MCF 10A (cell line): ENCODE results near the gene EGFL7. TPM values are rescaled to one million over a fixed set of nuclear protein-coding genes. Genes with fewer than 3 reads are reported as not detected.

Experiments used
- BruUV-seq: library from RNA; stranded (reverse); fragments of 400-500 nt; replicated peaks from 2 replicates; lab custom pipeline; 2021; lab: Mats Ljungman, UMichigan
- CTCF ChIA-PET: fragments of 300-600 bp; sonication (Branson Sonifier 250); formaldehyde crosslinking; extraction: SDS; loops from one replicate; lab custom pipeline; 2021; ENCODE audit warnings: antibody characterized with exemption, inconsistent platforms; lab: Yijun Ruan, JAX
- POLR2A ChIA-PET: fragments of 300-600, 350-650 bp; sonication (Branson Sonifier 250); formaldehyde crosslinking; extraction: SDS; loops from one replicate; lab custom pipeline; 2020; ENCODE audit warnings: antibody characterized with exemption, inconsistent platforms; lab: Yijun Ruan, JAX
- DNase-seq: peaks from one replicate; pipeline ENCODE4 v3.0.0-alpha.2; 2018; ENCODE audit not compliant: unreplicated experiment
- H3K27ac Mint-ChIP-seq: one replicate; pipeline ENCODE4 v1.8.0; 2022; ENCODE audit warnings: mild to moderate bottlenecking, low read depth, mixed read lengths; ENCODE audit not compliant: unreplicated experiment
- H3K27me3 Mint-ChIP-seq: one replicate; pipeline ENCODE4 v1.8.0; 2022; ENCODE audit warnings: mixed read lengths; ENCODE audit not compliant: insufficient read depth, unreplicated experiment
- H3K36me3 Mint-ChIP-seq: one replicate; pipeline ENCODE4 v1.8.0; 2022; ENCODE audit warnings: mild to moderate bottlenecking, moderate library complexity, mixed read lengths; ENCODE audit not compliant: insufficient read depth, unreplicated experiment
- H3K4me1 Mint-ChIP-seq: one replicate; pipeline ENCODE4 v1.8.0; 2022; ENCODE audit warnings: mixed read lengths; ENCODE audit not compliant: insufficient read depth, unreplicated experiment
- H3K4me3 Mint-ChIP-seq: one replicate; pipeline ENCODE4 v1.8.0; 2022; ENCODE audit warnings: mild to moderate bottlenecking, moderate library complexity, mixed read lengths; ENCODE audit not compliant: unreplicated experiment
- H3K9me3 Mint-ChIP-seq: one replicate; pipeline ENCODE4 v1.8.0; 2022; ENCODE audit warnings: mixed read lengths; ENCODE audit not compliant: unreplicated experiment
- intact Hi-C: fragments of 100-400 bp; cut with micrococcal nuclease; formaldehyde crosslinking; loops from 2 replicates; pipeline ENCODE4 v1.14.1; 2022
- total RNA-seq: library from RNA; stranded (reverse); gene quantifications from 2 replicates; pipeline ENCODE4 v1.2.3, GENCODE V29; 2022
- TF ChIP-seq, protein P1 (sequence below): fragments of 200-600 bp; IDR thresholded peaks from one replicate; pipeline ENCODE4 v1.8.0; 2022; ENCODE audit warnings: antibody characterized with exemption, mild to moderate bottlenecking; ENCODE audit not compliant: unreplicated experiment

Gene EGFL7
- total RNA-seq, 1 experiment from 2014 or later = 3.9 TPM

DNA sequence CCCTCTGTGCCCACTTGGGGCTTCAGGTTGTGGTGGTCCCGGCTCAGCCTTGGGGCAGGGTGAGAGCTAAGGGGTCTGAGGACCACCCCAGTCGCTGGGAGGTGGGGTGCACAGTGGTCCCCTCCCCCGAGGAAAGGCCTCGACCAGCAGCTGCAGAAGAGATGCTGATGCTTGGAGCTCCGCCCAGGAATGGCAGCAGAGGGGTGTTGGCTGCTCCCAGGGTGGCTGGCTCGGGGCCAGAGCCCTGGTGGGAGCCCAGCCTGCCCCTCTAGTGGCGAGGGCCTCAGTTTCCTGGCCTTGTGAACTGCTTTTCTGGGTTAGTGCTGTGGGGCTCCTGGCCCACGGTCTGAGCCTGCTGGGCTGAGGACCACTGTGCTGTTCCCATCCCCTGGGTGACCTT is 50.8 kb downstream of the EGFL7 start:
- POLR2A ChIA-PET = interaction anchor here (1.0 to 1.4 kb wide), 2 partner anchors 9 to 13 kb away, joined by 3 to 4 read pairs; no protein-coding TSS in a partner anchor
- CTCF ChIA-PET = interaction anchor here (0.6 to 0.8 kb wide), 2 partner anchors 12 to 14 kb away, joined by 3 read pairs; no protein-coding TSS in a partner anchor
- H3K27ac Mint-ChIP-seq = no peak overlapping the region
- DNase-seq = no peak
- TF ChIP-seq, protein P1, sequence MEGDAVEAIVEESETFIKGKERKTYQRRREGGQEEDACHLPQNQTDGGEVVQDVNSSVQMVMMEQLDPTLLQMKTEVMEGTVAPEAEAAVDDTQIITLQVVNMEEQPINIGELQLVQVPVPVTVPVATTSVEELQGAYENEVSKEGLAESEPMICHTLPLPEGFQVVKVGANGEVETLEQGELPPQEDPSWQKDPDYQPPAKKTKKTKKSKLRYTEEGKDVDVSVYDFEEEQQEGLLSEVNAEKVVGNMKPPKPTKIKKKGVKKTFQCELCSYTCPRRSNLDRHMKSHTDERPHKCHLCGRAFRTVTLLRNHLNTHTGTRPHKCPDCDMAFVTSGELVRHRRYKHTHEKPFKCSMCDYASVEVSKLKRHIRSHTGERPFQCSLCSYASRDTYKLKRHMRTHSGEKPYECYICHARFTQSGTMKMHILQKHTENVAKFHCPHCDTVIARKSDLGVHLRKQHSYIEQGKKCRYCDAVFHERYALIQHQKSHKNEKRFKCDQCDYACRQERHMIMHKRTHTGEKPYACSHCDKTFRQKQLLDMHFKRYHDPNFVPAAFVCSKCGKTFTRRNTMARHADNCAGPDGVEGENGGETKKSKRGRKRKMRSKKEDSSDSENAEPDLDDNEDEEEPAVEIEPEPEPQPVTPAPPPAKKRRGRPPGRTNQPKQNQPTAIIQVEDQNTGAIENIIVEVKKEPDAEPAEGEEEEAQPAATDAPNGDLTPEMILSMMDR = no peak
- no peaks in the 10 kb centered on the region for H3K9me3 Mint-ChIP-seq
- intact Hi-C loops = no loop called here
- peaks cover 10% of the 10 kb centered on the region for H3K27me3 Mint-ChIP-seq
- BruUV-seq = no TSS peak
- no peaks in the 10 kb centered on the region for H3K4me1 Mint-ChIP-seq
- no peaks in the 10 kb centered on the region for H3K36me3 Mint-ChIP-seq
- H3K4me3 Mint-ChIP-seq = no peak overlapping the region

DNA sequence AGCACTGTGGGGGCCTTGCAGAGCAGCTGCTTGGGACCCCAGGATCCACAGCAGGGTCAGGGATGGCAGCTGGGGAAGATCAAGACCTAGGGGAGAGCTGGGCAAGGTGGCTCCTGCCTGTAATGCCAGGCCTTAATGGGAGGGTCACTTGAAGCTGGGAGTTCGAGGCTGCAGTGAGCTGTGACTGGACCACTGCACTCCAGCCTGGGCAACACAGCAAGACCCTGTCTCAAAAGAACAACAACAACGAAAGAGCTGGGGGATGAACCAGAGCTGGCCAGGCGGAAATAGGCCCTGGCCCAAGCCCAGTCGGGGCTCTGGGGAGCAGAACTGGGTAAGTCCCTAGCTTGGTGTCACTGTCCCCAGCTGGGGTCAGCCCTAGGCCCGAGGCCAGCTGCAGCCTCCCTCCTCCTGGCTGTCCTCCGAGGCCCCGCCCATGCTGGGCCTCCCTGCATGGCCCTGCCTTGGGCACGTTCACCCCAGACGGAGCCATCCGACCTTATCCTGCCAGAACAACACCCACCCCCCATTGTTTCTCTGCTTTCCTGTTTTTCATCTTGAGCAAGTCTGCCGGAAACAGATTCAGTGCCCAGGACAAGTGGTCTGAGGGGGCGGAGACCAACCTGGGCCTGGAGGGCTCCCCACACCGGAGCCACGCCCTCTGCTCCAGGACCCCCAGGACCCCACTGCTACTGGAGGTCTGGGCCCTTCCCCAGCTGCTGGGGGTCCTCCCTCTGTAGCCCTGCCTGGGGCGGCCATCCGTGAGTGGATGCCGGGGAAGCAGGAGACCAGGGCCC is 51.6 kb downstream of the EGFL7 start:
- ChIA-PET POLR2A (interaction anchor here (0.5 to 1.8 kb wide), 4 partner anchors 11 to 19 kb away, joined by 3 to 7 read pairs (median 4); no protein-coding TSS in a partner anchor), CTCF (interaction anchor here (0.6 kb wide), 1 partner anchor 14 kb away, joined by 3 read pairs; no protein-coding TSS in a partner anchor)

DNA sequence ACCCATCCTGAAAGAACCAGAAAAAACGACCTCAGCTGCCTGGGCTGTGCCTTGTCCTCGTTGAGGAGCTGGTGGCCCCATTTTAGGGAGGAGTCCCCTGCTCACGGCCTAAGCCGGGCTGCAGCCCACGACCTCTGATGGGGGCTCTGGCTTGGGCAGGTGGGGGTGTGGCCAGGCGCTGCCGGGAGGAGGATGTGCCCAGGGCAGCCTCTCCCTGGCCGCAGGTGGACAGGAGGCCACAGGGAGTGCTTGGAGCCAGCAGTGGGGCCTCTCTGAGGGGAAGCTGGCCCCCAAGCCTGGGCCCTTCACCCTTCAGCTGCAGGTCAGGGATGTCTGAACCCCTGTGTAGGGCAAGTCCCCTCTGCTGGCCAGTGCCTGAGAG is 52.2 kb downstream of the EGFL7 start:
- TF ChIP-seq, protein P1 = no peak
- no peaks in the 10 kb centered on the region for H3K4me1 Mint-ChIP-seq
- CTCF ChIA-PET = no interaction called here

More for the DNA sequence above, 51.6 kb downstream of the EGFL7 start:
- no peaks in the 10 kb centered on the region for H3K9me3 Mint-ChIP-seq
- H3K36me3 Mint-ChIP-seq = no peaks in the 10 kb centered on the region
- H3K4me3 Mint-ChIP-seq = no peak overlapping the region
- TF ChIP-seq, protein P1 = no peak
- intact Hi-C loops = no loop called here
- DNase-seq = no peak
- peaks cover 10% of the 10 kb centered on the region for H3K27me3 Mint-ChIP-seq
- no peaks in the 10 kb centered on the region for H3K4me1 Mint-ChIP-seq
- H3K27ac Mint-ChIP-seq = no peak overlapping the region
- BruUV-seq = no TSS peak

DNA sequence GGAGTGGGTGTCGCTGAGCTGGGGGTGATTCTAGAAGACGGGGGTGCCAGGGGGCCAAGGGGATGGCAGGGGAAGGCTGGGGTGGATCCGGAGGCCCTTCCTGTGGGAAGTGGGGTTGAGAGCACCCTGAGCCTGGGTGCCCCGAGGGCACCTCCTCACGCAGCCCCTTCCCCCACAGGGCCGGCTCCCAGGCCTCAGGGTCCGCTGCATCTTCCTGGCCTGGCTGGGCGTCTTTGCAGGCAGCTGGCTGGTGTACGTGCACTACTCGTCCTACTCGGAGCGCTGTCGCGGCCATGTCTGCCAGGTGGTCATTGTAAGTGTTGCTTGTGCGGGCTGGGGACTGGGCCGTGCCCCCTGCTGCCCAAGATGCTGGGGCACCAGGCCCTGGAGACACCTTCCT is 54.7 kb downstream of the EGFL7 start:
- H3K27me3 Mint-ChIP-seq = peaks cover 10% of the 10 kb centered on the region
- no peak overlapping the region for H3K4me3 Mint-ChIP-seq
- DNase-seq = no peak
- TF ChIP-seq, protein P1 = no peak
- intact Hi-C loops = no loop called here
- BruUV-seq = no TSS peak
- H3K27ac Mint-ChIP-seq = no peak overlapping the region
- CTCF ChIA-PET = interaction anchor here (0.6 kb wide), 2 partner anchors 16 to 48 kb away, joined by 3 to 4 read pairs; no protein-coding TSS in a partner anchor
- H3K4me1 Mint-ChIP-seq = peaks cover 7% of the 10 kb centered on the region
- peaks cover 21% of the 10 kb centered on the region for H3K36me3 Mint-ChIP-seq
- no peaks in the 10 kb centered on the region for H3K9me3 Mint-ChIP-seq
- POLR2A ChIA-PET = interaction anchor here (0.6 kb wide), 1 partner anchor 22 kb away, joined by 3 read pairs; no protein-coding TSS in a partner anchor

More for the DNA sequence above, 52.2 kb downstream of the EGFL7 start:
- intact Hi-C loops = no loop called here
- DNase-seq = no peak
- Mint-ChIP-seq H3K36me3 (no peaks in the 10 kb centered on the region), H3K4me3 (no peak overlapping the region), H3K27me3 (peaks cover 10% of the 10 kb centered on the region), H3K27ac (no peak overlapping the region), H3K9me3 (no peaks in the 10 kb centered on the region)
- BruUV-seq = no TSS peak
- POLR2A ChIA-PET = interaction anchor here (0.8 to 1.8 kb wide), 2 partner anchors 12 to 13 kb away, joined by 3 to 7 read pairs; no protein-coding TSS in a partner anchor
